CD4-positive, CD25-positive, alpha-beta regulatory T cell (primary cell): ENCODE results near the gene ACSM2A. TPM values are rescaled to one million over a fixed set of nuclear protein-coding genes. Genes with fewer than 3 reads are reported as not detected.
"Not testable (repeated sequence)": the region's sequence is repeated elsewhere in the genome, so short reads cannot be mapped to it uniquely, and the experiment has no call there.

Source experiments
- ATAC-seq, 2 donors: fragments of 150-1000 bp; cut with Tn5 transposase; one replicate each; pipeline ENCODE4 v1.10.0; 2021; ENCODE audit warnings: low read depth in 2 of 2, moderate number of reproducible peaks in 2 of 2, moderate library complexity in 1 of 2
- DNase-seq, 3 donors: peaks; one replicate each; pipeline versions ENCODE4 v3.0.0 to v3.0.0-alpha.2; 2012 to 2022; ENCODE audit warnings: mixed read lengths in 1 of 3
- H3K27ac ChIP-seq: one replicate; pipeline ENCODE4 v1.7.0; 2013; ENCODE audit warnings: mild to moderate bottlenecking, low read length; ENCODE audit not compliant: insufficient read depth, poor library complexity, severe bottlenecking
- H3K27me3 ChIP-seq: one replicate; pipeline ENCODE4 v1.7.0; 2013; ENCODE audit warnings: low read length; ENCODE audit not compliant: control insufficient read depth, insufficient read depth
- H3K36me3 ChIP-seq: one replicate; pipeline ENCODE4 v1.7.0; 2013; ENCODE audit warnings: mild to moderate bottlenecking, low read length, moderate library complexity; ENCODE audit not compliant: control insufficient read depth, insufficient read depth
- H3K4me1 ChIP-seq: 2 replicates; pipeline ENCODE4 v1.7.0; 2013; ENCODE audit warnings: mild to moderate bottlenecking, low read length; ENCODE audit not compliant: insufficient read depth, control insufficient read depth, poor library complexity, severe bottlenecking
- H3K4me3 ChIP-seq: one replicate; pipeline ENCODE4 v1.7.0; 2013; ENCODE audit warnings: low read depth, mild to moderate bottlenecking, low read length, moderate library complexity
- H3K9me3 ChIP-seq, 2 experiments: 1 replicate in 1 of 2; 2 replicates in 1 of 2; pipeline ENCODE4 v1.7.0; 2013; ENCODE audit warnings: low read length in 2 of 2, mild to moderate bottlenecking in 1 of 2, moderate library complexity in 1 of 2; ENCODE audit not compliant: control insufficient read depth in 2 of 2
- H3K27ac Mint-ChIP-seq, 3 donors: one replicate each; pipeline ENCODE4 v1.8.0; 2020 to 2022; ENCODE audit warnings: mild to moderate bottlenecking in 3 of 3, mixed read lengths in 3 of 3, moderate library complexity in 2 of 3
- H3K27me3 Mint-ChIP-seq: one replicate; pipeline ENCODE4 v1.8.0; 2022; ENCODE audit warnings: mild to moderate bottlenecking, mixed read lengths
- H3K36me3 Mint-ChIP-seq: one replicate; pipeline ENCODE4 v1.8.0; 2020; ENCODE audit warnings: mixed read lengths
- H3K4me1 Mint-ChIP-seq, 4 donors: one replicate each; pipeline ENCODE4 v1.8.0; 2020 to 2022; ENCODE audit warnings: mixed read lengths in 4 of 4, mild to moderate bottlenecking in 1 of 4
- H3K4me3 Mint-ChIP-seq, 4 donors: one replicate each; pipeline ENCODE4 v1.8.0; 2020 to 2022; ENCODE audit warnings: mild to moderate bottlenecking in 4 of 4, mixed read lengths in 4 of 4, moderate library complexity in 3 of 4
- H3K9me3 Mint-ChIP-seq, 7 donors: one replicate each; pipeline ENCODE4 v1.8.0; 2020 to 2022; ENCODE audit warnings: mixed read lengths in 7 of 7, mild to moderate bottlenecking in 3 of 7, moderate library complexity in 2 of 7
- polyA plus RNA-seq, 4 donors: library from polyadenylated mRNA; unstranded; fragments of 300-500 nt; fragmentation: Illumina TruSeq; gene quantifications; one replicate each; pipeline ENCODE4 v1.2.3, GENCODE V29; 2021
- total RNA-seq: library from RNA; stranded (reverse); gene quantifications from one replicate; pipeline ENCODE4 v1.2.3, GENCODE V29; 2022

Gene ACSM2A
- total and polyA plus RNA-seq, 5 donors from 2014 or later, result not detected

GRCh38 chr16:20460313-20460712, 9.0 kb downstream of the ACSM2A start:
- ATAC-seq, H3K27ac Mint-ChIP-seq, H3K9me3 Mint-ChIP-seq, DNase-seq, H3K27ac ChIP-seq, H3K4me3 Mint-ChIP-seq, H3K27me3 Mint-ChIP-seq, H3K4me3 ChIP-seq, H3K36me3 ChIP-seq, H3K36me3 Mint-ChIP-seq, H3K27me3 ChIP-seq, H3K4me1 ChIP-seq, H3K9me3 ChIP-seq, H3K4me1 Mint-ChIP-seq: not testable (repeated sequence)

GRCh38 chr16:20468954-20469353, 17.6 kb downstream of the ACSM2A start:
- H3K27ac ChIP-seq, DNase-seq, H3K9me3 ChIP-seq, H3K36me3 Mint-ChIP-seq, H3K27me3 Mint-ChIP-seq, H3K4me3 ChIP-seq, ATAC-seq, H3K4me1 Mint-ChIP-seq, H3K27me3 ChIP-seq, H3K4me1 ChIP-seq, H3K4me3 Mint-ChIP-seq, H3K27ac Mint-ChIP-seq, H3K36me3 ChIP-seq: not testable (repeated sequence)
- H3K9me3 Mint-ChIP-seq, result peaks cover 0 to 11% (median 4%) of the 10 kb centered on the region in 7 donors

- H3K4me1 ChIP-seq, H3K9me3 ChIP-seq, H3K4me3 ChIP-seq, H3K36me3 ChIP-seq, DNase-seq, H3K4me1 Mint-ChIP-seq, H3K36me3 Mint-ChIP-seq, H3K27me3 ChIP-seq, H3K4me3 Mint-ChIP-seq, H3K27ac Mint-ChIP-seq, H3K9me3 Mint-ChIP-seq, H3K27ac ChIP-seq, ATAC-seq, H3K27me3 Mint-ChIP-seq: not testable (repeated sequence)
Measured at GRCh38 chr16:20469930-20470329, 18.6 kb downstream of the ACSM2A start.

GRCh38 chr16:20470732-20471131, 19.4 kb downstream of the ACSM2A start:
- H3K27ac ChIP-seq, H3K9me3 ChIP-seq, H3K4me3 ChIP-seq, H3K36me3 ChIP-seq, H3K27me3 Mint-ChIP-seq, H3K36me3 Mint-ChIP-seq, H3K9me3 Mint-ChIP-seq, H3K27ac Mint-ChIP-seq, H3K4me1 Mint-ChIP-seq, H3K4me1 ChIP-seq, H3K27me3 ChIP-seq, DNase-seq, H3K4me3 Mint-ChIP-seq, ATAC-seq: not testable (repeated sequence)

GRCh38 chr16:20477188-20477744, 25.9 kb downstream of the ACSM2A start:
- H3K36me3 ChIP-seq, H3K27me3 ChIP-seq, H3K4me1 ChIP-seq, H3K4me3 ChIP-seq, H3K9me3 Mint-ChIP-seq, H3K27ac Mint-ChIP-seq, DNase-seq, ATAC-seq, H3K9me3 ChIP-seq, H3K4me3 Mint-ChIP-seq, H3K36me3 Mint-ChIP-seq, H3K4me1 Mint-ChIP-seq, H3K27ac ChIP-seq, H3K27me3 Mint-ChIP-seq: not testable (repeated sequence)

GRCh38 chr16:20483989-20484388, 32.7 kb downstream of the ACSM2A start:
- H3K4me1 Mint-ChIP-seq, H3K27ac ChIP-seq, ATAC-seq, H3K9me3 Mint-ChIP-seq, DNase-seq, H3K27me3 ChIP-seq, H3K4me3 Mint-ChIP-seq, H3K9me3 ChIP-seq, H3K36me3 ChIP-seq, H3K27ac Mint-ChIP-seq, H3K27me3 Mint-ChIP-seq, H3K36me3 Mint-ChIP-seq, H3K4me3 ChIP-seq, H3K4me1 ChIP-seq: not testable (repeated sequence)

GRCh38 chr16:20484726-20485125, 33.4 kb downstream of the ACSM2A start:
- peaks cover 0 to 4% (median 0%) of the 10 kb centered on the region in 7 donors for H3K9me3 Mint-ChIP-seq
- no peaks in the 10 kb centered on the region for H3K27me3 ChIP-seq
- no peak overlapping the region for H3K27ac Mint-ChIP-seq
- H3K9me3 ChIP-seq, result no peaks in the 10 kb centered on the region
- ATAC-seq, result no peak
- no peaks in the 10 kb centered on the region for H3K36me3 ChIP-seq
- H3K4me1 ChIP-seq, result no peaks in the 10 kb centered on the region
- H3K27ac ChIP-seq, result no peak overlapping the region
- no peak for DNase-seq
- no peaks in the 10 kb centered on the region for H3K36me3 Mint-ChIP-seq
- no peak overlapping the region for H3K4me3 ChIP-seq
- no peaks in the 10 kb centered on the region for H3K27me3 Mint-ChIP-seq
- H3K4me1 Mint-ChIP-seq, result no peaks in the 10 kb centered on the region
- H3K4me3 Mint-ChIP-seq, result no peak overlapping the region

GRCh38 chr16:20485408-20485807, 34.1 kb downstream of the ACSM2A start:
- Mint-ChIP-seq H3K27me3 (no peaks in the 10 kb centered on the region), H3K4me3 (no peak overlapping the region), H3K9me3 (peaks cover 0 to 4% (median 0%) of the 10 kb centered on the region in 7 donors), H3K27ac (no peak overlapping the region), H3K4me1 (no peaks in the 10 kb centered on the region), H3K36me3 (no peaks in the 10 kb centered on the region)
- DNase-seq, result no peak
- no peak overlapping the region for H3K4me3 ChIP-seq
- no peaks in the 10 kb centered on the region for H3K36me3 ChIP-seq
- no peak for ATAC-seq
- H3K27me3 ChIP-seq, result no peaks in the 10 kb centered on the region
- no peaks in the 10 kb centered on the region for H3K4me1 ChIP-seq
- H3K9me3 ChIP-seq, result no peaks in the 10 kb centered on the region
- no peak overlapping the region for H3K27ac ChIP-seq
